CD1c-positive myeloid dendritic cell (primary cell): Measurements from ENCODE around the gene HOPX.
"Not testable (repeated sequence)": the region's sequence is repeated elsewhere in the genome, so short reads cannot be mapped to it uniquely, and the experiment has no call there.

Experiments
- DNase-seq: peaks from one replicate; pipeline ENCODE4 v3.0.0-alpha.2; 2016; ENCODE audit errors: extremely low spot score

HOPX gene, protein sequence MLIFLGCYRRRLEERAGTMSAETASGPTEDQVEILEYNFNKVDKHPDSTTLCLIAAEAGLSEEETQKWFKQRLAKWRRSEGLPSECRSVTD

DNA sequence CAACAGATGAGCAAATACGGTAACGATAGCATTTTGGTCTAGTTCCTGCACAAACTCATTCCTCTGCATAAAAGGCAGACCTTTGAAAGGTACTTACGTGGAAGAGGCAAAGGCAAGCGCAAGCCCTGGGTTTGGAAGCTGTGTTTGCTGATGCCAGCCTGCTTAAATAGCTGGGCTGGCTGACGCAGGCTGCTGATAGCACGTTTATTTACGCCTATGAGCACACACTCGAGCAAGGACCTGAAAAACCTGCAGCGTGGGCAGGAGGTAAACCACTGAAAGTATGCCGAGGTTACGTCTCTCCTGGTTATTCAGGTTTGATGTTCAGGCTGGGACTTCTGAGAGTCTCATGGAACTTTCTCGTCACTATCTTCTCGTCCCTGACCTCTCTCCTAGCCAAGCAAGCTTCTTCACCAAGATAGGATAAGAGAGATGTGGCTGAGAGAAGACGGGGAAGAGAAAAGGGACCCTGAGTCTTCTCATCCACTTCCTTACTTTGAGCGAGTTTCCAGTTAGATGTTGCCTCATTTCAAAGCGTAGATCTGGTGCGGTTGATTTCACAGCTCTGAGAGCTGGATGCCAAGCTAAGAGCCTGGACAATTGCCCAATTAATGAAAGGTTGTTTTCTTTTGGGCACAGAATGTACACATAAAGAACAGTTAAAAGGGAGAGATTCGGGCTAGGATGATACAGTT is at the start of gene HOPX:
TSS of gene HOPX (minus strand) at position 139 of the 695 bp plus-strand sequence. CDS start 23,480 bp downstream, outside the sequence.
- peak; percentile 21 for DNase-seq

- no peak for DNase-seq
These were observed 49.0 kb upstream of the HOPX start for GRCh38 chr4:56730097-56730496.

DNA sequence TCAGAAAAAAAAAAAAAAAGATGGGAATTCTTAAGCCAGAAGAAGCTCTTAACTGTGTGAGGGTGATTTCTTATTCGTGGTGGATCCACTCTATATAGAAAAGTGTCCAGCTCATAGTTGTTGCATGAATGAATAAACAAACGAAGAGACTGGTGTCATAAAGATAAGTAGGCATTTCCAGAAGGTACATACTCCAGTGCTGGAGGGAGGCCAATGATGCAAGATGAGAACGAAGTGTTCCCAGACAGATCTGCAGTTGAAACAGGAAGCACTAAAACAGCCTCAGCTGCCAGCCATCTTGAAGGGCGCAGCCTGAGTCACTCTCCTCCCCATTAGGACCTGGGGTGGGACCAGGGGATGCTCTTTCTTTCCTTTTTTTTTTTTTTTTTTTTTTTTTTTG is 47.4 kb upstream of the HOPX start:
- DNase-seq = no peak

DNA sequence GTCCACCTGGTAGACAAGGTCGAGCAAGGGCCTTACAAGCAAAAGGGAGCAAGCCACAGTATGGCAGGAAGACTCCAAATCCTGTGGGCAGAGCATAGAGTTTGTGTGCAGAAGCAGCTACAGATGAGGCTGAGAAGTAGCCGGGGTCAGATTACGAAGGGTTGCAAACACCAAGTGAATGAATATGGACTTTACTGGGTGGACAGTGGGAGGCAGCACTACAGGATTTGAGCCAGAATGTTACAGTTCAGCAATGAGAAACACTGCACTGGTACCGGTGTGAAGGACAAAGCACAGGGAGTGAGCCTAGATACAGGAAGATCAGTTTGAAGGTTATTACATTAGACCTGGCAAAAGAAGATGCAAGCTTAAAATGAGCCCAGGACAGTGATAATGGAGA is 46.1 kb upstream of the HOPX start:
- no peak for DNase-seq

GRCh38 chr4:56726593-56726992 is 45.5 kb upstream of the HOPX start:
- DNase-seq = not testable (repeated sequence)

DNA sequence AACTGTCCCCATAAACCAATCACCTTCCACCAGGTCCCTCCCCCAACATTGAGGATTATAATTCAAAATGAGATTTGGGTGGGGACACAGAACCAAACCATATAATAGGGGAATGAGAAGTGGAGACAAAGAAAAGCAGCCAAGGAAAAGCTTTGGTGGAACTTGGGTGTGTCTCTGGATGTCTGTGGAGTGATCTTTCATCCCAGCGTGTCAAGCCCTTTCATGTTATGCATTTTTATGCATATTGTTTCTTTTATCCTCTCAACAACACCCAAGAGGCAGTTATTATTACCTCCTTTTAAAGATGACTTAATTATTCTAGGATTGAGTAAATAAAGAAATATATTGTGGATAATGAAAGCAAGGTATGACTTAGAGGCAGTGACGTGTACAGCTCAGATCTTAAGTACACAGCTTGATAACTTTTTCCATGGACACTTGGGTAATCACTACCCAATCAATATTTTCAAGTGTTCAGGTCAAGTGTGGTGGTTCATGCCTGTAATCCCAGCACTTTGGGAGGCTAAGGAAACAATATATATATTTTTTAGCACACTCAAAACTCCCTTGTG is 42.6 kb upstream of the HOPX start:
- DNase-seq = no peak

GRCh38 chr4:56723201-56723605 is 42.1 kb upstream of the HOPX start:
- DNase-seq = no peak

DNA sequence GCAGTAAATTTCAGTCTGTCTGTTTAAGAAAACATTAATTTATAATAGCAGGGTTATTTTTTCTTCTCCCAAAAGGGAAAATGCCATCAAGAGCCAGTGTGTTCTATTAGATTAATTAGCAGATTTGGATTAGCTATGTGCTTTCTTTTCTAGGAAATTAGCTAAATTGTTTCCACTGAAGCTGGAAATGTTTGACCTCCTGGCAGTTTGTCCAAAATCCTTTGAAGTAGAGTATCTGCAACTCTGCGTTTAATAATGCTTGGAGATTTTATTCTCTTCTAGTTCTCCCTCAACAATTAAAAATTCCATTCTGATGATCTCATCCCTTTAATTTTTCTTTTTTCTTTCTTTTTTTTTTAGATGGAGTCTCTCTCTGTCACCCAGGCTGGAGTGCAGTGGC is 27.1 kb upstream of the HOPX start:
- DNase-seq = no peak

DNA sequence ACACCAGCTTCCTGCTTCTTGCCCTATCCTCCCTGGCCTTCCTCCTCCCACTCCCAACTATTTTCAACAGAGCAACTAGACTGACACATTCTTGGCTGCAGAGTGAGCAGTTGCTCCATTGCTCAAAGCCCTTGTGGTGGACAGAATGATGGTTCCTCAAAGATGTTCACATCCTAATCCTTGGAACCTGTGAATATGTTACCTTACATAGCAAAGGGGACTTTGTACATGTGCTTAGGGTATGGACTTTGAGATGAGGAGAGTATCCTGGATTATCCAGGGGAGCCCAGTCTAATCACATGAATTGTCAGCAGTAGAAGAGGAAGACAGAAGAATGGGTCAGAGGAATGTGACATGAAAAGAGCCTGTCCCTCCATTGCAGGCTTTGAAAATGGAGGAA is 24.9 kb upstream of the HOPX start:
- DNase-seq = no peak

GRCh38 chr4:56705334-56705733 is 24.2 kb upstream of the HOPX start:
- DNase-seq = no peak

- no peak for DNase-seq
These were observed 23.2 kb upstream of the HOPX start for GRCh38 chr4:56704089-56704871.

- no peak for DNase-seq
These were observed 22.3 kb upstream of the HOPX start for GRCh38 chr4:56703378-56703777.

GRCh38 chr4:56701644-56702043 is 20.5 kb upstream of the HOPX start:
- DNase-seq = no peak

DNA sequence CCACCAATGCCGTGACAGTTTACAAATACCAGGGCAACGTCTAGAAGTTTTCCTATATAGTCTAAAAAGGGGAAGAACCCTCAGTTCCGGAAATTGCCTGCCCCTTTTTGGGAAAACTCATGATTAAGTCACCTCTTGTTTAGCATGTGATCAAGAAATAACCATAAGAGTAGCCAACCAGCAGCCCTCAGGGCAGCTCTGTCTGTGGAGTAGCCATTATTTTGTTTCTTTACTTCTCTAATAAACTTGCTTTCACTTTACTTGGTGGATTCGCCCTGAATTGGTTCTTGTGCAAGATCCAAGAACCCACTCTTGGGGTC is 20.0 kb upstream of the HOPX start:
- no peak for DNase-seq

- no peak for DNase-seq
These were observed 18.5 kb upstream of the HOPX start for GRCh38 chr4:56699537-56700105.

- no peak for DNase-seq
These were observed 17.2 kb upstream of the HOPX start for GRCh38 chr4:56698329-56698728.

- no peak for DNase-seq
These were observed 15.0 kb upstream of the HOPX start for GRCh38 chr4:56696056-56696455.

- DNase-seq = not testable (repeated sequence)
These were observed 12.4 kb upstream of the HOPX start for GRCh38 chr4:56693476-56693875.

DNA sequence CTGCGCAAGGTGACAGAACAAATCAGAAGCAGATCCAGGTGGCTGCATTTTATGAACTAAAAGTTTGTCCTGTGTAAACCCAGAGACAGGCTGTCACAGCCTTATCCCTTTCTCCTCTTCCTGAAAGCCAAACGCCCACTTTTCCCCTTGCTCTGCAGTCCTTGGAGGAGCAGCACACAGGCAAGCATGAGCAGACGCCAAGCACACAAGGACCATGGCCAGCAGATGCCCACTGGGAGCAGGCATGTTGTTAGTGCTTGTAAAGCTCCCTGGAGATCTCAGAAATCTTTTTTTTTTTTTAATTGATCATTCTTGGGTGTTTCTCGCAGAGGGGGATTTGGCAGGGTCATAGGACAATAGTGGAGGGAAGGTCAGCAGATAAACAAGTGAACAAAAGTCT is 11.5 kb upstream of the HOPX start:
- DNase-seq = no peak

DNA sequence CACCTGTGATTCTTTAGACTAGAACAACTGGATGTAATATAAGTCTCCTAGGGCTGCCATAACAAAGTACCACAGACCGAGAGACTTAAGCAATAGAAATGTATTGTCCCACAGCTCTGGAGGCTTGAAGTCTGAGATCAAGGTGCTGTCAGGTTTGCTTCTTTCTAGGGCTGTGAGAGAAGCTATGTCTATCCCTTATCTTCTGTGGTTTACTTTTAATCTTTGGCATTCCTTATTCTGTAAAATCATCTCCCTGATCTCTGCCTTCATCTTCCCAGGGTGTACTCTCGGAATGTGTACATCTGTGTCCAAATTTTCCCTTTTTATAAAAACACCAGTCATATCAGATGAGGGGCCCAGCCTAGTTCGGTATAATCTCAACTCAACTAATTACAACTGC is 10.3 kb upstream of the HOPX start:
- no peak for DNase-seq

GRCh38 chr4:56690393-56690792 is 9.3 kb upstream of the HOPX start:
- DNase-seq = no peak

DNA sequence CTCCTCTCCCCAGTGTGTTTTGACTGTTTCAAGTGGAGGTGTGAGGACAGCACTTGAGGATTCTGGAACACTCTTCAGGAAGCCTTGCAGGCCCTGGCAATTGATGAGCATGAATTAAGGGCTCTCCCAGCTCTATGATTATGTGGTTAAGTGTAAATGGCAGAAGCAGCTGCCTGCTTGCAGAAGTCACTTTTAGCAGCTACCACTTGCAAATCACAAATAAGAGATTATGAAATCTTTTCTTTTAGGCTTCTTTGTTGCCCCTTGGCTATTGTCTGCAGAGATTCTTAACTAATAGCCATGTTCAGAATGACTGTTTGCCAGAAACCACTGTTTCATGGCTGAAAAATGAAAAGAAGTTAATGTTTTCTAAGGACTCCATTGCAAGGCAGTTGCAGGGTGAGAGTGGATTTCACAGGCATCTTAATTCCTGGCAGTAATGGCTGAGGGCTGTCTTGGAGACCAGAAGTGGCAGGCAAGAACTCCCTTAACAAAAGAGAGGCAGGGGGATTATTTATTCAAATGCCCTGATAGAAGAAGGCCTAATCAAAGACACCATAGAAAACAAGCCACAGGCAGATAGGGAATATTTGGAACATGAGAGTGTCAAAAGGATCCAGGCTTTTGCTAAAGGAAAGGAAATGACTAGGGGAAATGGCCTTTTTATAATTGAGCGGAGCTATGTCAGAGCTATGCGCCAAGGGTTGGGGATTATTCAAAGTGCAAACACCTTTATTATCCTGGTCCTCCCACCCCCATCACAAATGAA is 8.3 kb upstream of the HOPX start:
- no peak for DNase-seq
